Loucy (cell line): Measurements from ENCODE around the gene GDNF.

Experiments used
- H2AFZ ChIP-seq: fragments of 200-600 bp; sonication (generic); 2 replicates; pipeline ENCODE4 v1.6.0; 2016; ENCODE audit warnings: antibody characterized with exemption, mild to moderate bottlenecking, low read length, moderate library complexity
- H3F3A ChIP-seq: fragments of 200-600 bp; 2 replicates; pipeline ENCODE4 v1.6.0; 2016; ENCODE audit warnings: antibody characterized with exemption, low read depth, mild to moderate bottlenecking
- H3K27me3 ChIP-seq: fragments of 200-600 bp; sonication (generic); 2 replicates; pipeline ENCODE4 v1.6.1; 2014; ENCODE audit warnings: low read length, mild to moderate bottlenecking; ENCODE audit not compliant: insufficient read depth, poor library complexity, severe bottlenecking
- H3K36me3 ChIP-seq: fragments of 200-600 bp; sonication (generic); 2 replicates; pipeline ENCODE4 v1.6.1; 2016; ENCODE audit warnings: low read length; ENCODE audit not compliant: insufficient read depth
- H3K4me1 ChIP-seq: fragments of 200-600 bp; sonication (generic); 2 replicates; pipeline ENCODE4 v1.5.1; 2014; ENCODE audit warnings: low read length, mild to moderate bottlenecking; ENCODE audit not compliant: insufficient read depth, poor library complexity, severe bottlenecking
- H3K4me2 ChIP-seq: fragments of 200-600 bp; sonication (generic); 2 replicates; pipeline ENCODE4 v1.6.0; 2014; ENCODE audit warnings: antibody characterized with exemption, low read length, low read depth, mild to moderate bottlenecking; ENCODE audit not compliant: poor library complexity, severe bottlenecking
- H3K4me3 ChIP-seq: fragments of 200-600 bp; sonication (generic); 2 replicates; pipeline ENCODE4 v1.5.1; 2014; ENCODE audit warnings: low read length, mild to moderate bottlenecking, mixed read lengths; ENCODE audit not compliant: poor library complexity, severe bottlenecking
- H3K79me2 ChIP-seq: fragments of 200-600 bp; sonication (generic); 2 replicates; pipeline ENCODE4 v1.6.1; 2014; ENCODE audit warnings: low read length; ENCODE audit not compliant: insufficient read depth
- H3K9ac ChIP-seq: fragments of 200-600 bp; sonication (generic); 2 replicates; pipeline ENCODE4 v1.6.0; 2014; ENCODE audit warnings: mild to moderate bottlenecking, low read depth, low read length, moderate library complexity; ENCODE audit not compliant: poor library complexity, severe bottlenecking
- H3K9me2 ChIP-seq: fragments of 200-600 bp; sonication (generic); replicated peaks from 2 replicates; pipeline ENCODE4 v1.6.1; 2016; ENCODE audit warnings: low read depth, low read length, mixed read lengths
- H3K9me3 ChIP-seq: fragments of 200-600 bp; sonication (generic); 2 replicates; pipeline ENCODE4 v1.6.1; 2014; ENCODE audit warnings: mild to moderate bottlenecking, antibody characterized with exemption, low read length, low read depth; ENCODE audit not compliant: insufficient read depth
- H4K20me1 ChIP-seq: fragments of 200-600 bp; sonication (generic); 2 replicates; pipeline ENCODE4 v1.6.0; 2014; ENCODE audit warnings: antibody characterized with exemption, low read length, mild to moderate bottlenecking; ENCODE audit not compliant: insufficient read depth, poor library complexity, severe bottlenecking
- EZH2phosphoT487 ChIP-seq: fragments of 200-600 bp; IDR thresholded peaks from 2 replicates; pipeline ENCODE4 v1.6.1; 2018; ENCODE audit warnings: antibody characterized with exemption, mild to moderate bottlenecking, moderate library complexity, borderline replicate concordance
- TF ChIP-seq, protein P1 (sequence below): fragments of 200-600 bp; sonication (generic); conservative IDR thresholded peaks from 2 replicates; pipeline ENCODE4 v1.5.1; 2014; ENCODE audit warnings: mild to moderate bottlenecking, antibody characterized with exemption, low read length

The GDNF gene

DNA sequence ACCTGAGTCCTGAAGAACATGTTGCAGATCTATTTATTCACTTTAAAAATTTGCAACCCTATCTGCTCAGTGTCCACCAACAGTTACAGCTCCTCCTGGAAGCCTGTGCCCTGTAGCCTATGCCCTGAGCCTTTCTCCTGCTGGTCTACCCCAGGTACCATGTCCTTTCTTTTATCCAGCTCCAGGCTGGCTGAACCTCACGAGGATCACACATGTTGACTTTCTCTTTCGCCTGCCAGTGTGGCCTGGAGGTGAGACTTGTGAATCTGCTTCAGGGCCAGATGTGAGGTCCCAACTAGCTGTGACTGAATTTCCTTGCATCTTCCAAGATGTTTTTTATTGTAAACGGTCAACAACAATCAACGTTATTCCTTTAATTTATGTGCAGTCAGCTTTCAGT, 70.7 kb downstream of the GDNF start:
- TF ChIP-seq, protein P1, sequence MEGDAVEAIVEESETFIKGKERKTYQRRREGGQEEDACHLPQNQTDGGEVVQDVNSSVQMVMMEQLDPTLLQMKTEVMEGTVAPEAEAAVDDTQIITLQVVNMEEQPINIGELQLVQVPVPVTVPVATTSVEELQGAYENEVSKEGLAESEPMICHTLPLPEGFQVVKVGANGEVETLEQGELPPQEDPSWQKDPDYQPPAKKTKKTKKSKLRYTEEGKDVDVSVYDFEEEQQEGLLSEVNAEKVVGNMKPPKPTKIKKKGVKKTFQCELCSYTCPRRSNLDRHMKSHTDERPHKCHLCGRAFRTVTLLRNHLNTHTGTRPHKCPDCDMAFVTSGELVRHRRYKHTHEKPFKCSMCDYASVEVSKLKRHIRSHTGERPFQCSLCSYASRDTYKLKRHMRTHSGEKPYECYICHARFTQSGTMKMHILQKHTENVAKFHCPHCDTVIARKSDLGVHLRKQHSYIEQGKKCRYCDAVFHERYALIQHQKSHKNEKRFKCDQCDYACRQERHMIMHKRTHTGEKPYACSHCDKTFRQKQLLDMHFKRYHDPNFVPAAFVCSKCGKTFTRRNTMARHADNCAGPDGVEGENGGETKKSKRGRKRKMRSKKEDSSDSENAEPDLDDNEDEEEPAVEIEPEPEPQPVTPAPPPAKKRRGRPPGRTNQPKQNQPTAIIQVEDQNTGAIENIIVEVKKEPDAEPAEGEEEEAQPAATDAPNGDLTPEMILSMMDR = no peak
- TF ChIP-seq EZH2phosphoT487 = no peak
- Histone ChIP-seq H3K4me1 (no peaks in the 10 kb centered on the region), H3F3A (no peaks in the 10 kb centered on the region), H4K20me1 (no peaks in the 10 kb centered on the region), H3K27me3 (no peaks in the 10 kb centered on the region), H2AFZ (no peak overlapping the region), H3K36me3 (no peaks in the 10 kb centered on the region), H3K9me2 (no peaks in the 10 kb centered on the region), H3K9ac (no peak overlapping the region), H3K79me2 (no peaks in the 10 kb centered on the region), H3K9me3 (no peaks in the 10 kb centered on the region), H3K4me3 (no peak overlapping the region), H3K4me2 (no peak overlapping the region)

DNA sequence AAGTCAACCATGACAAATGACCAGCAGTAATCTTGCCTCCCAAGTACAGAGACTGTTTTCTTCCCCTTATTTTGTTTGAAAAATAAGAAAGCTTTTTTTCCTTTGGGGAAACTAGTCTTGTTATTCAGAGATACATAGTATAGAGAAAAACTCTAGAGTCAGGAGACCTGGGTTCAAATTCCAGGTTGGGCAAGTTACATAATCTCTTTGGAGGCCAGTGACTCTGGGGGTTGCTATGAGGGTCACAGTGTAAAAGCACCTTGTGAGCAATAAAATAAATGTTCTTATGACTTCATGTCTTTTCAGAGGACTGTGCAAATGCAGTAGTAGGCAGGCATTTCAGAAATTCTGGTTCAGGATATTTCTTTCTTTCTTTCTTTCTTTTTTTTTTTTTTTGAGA, 71.5 kb downstream of the GDNF start:
- Histone ChIP-seq H3K9ac (no peak overlapping the region), H3K36me3 (no peaks in the 10 kb centered on the region), H3K9me2 (no peaks in the 10 kb centered on the region), H3K4me3 (no peak overlapping the region), H3K27me3 (no peaks in the 10 kb centered on the region), H3K79me2 (no peaks in the 10 kb centered on the region), H3F3A (no peaks in the 10 kb centered on the region), H3K4me1 (no peaks in the 10 kb centered on the region), H3K9me3 (no peaks in the 10 kb centered on the region), H4K20me1 (no peaks in the 10 kb centered on the region), H2AFZ (no peak overlapping the region), H3K4me2 (no peak overlapping the region)
- TF ChIP-seq, protein P1 = no peak
- TF ChIP-seq EZH2phosphoT487 = no peak

DNA sequence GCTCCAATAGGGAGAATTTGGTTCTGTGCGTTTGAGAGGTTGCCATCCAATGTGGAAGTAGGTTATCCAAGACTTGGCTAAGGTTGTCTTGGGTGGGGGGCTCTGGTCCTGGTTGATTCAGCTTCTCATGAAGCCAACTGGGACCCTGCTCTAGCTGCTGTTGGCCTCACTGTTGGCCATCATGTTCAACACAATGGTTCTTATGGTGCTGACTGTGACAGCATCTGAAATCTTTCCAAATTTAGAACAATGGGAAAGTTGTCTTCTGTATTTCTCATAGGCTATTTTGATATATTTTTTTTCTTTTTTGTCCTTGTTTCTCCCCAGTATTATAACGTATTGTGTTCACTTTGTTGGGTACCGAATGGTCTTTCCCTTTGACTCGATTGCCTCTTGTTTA, 71.9 kb downstream of the GDNF start:
- no peak overlapping the region for H3K4me3 ChIP-seq
- no peaks in the 10 kb centered on the region for H3K36me3 ChIP-seq
- no peaks in the 10 kb centered on the region for H3F3A ChIP-seq
- no peaks in the 10 kb centered on the region for H3K4me1 ChIP-seq
- H3K79me2 ChIP-seq = no peaks in the 10 kb centered on the region
- no peak overlapping the region for H3K9ac ChIP-seq
- TF ChIP-seq, protein P1 = no peak
- no peak for TF ChIP-seq EZH2phosphoT487
- no peak overlapping the region for H2AFZ ChIP-seq
- H3K9me3 ChIP-seq = no peaks in the 10 kb centered on the region
- H3K9me2 ChIP-seq = no peaks in the 10 kb centered on the region
- no peaks in the 10 kb centered on the region for H4K20me1 ChIP-seq
- no peak overlapping the region for H3K4me2 ChIP-seq
- no peaks in the 10 kb centered on the region for H3K27me3 ChIP-seq
